GM18498 (cell line): ENCODE measurements around the gene PDE9A.

Experiments used
- ATAC-seq: cut with Tn5 transposase; IDR thresholded peaks from one replicate; pipeline ENCODE4 v1.9.1; 2021; ENCODE audit warnings: mild to moderate bottlenecking, moderate library complexity; ENCODE audit not compliant: unreplicated experiment

Gene PDE9A

DNA sequence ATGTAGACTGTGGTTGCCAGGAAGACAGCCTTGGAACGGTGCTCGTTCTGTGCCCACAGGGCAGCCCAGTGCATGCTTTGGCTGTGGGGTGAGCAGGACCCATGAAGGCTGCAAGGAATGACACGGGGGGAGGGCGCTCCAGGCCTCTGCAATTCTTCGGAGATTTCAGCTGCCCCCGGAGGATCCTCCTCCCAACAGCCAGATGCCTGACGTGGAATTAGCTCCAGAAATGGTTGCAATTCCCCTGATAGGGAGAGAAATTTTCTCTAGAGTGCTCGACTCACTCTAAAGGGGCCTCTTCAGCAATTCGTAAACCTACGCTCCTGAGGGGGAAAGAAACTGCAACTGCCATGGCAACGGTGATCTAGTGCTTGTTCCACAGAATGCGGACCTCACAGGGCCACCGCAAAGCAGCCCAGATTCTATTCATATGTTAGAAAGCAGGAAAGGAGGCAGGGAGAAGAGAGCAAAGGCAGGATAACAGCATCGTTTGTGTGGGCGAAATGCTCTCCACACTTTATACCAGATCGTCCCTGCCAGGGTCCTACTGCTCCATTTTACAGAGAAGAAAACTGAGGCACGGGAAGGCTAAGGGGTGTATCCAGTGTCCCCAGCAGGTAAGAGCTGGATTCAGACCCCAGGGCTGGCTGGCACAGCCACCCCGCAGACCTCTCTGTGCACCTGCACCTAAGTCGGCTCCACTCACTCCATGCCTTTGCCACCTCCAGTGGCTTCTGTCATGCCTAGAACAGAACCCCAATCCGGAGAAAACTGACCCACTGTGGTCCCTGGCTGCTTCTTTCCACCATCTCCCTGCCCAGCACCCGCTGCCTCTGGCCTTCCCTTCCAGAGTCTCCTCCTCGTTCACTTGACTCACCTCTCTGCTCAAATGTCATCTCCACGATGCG lies 11.9 kb upstream of the PDE9A start:
- no peak for ATAC-seq

DNA sequence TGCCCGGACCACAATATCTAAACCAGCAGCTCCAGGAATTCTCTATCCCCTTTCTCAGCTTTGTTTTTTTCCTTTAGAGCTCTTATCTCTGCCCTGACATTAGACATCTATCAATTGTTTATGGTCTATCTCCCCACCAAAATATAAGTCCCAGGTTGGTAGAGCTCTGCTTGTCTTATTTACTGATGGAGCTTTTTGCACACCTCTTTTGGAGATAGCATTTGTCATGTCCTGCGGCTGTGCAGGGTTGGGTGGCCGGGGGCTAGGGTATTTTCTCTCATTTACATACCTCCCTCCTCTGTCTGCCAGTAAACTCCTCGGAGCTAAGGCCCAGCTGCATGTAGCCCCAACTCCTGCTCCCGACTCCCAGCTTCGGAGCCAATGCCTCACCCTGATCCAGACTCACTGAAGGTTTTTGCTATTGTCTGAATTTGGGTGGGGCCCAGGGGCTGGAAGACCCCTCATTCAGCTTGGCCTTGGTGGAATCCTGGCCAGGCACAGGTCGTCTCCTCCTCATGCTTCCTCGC lies 11.1 kb upstream of the PDE9A start:
- ATAC-seq = no peak

- ATAC-seq = no peak
Observed at GRCh38 chr21:42644223-42645208, 8.9 kb upstream of the PDE9A start.

GRCh38 chr21:42645211-42646075 lies 8.0 kb upstream of the PDE9A start:
- ATAC-seq = no peak

- ATAC-seq = no peak
Observed at GRCh38 chr21:42646076-42646825, 7.2 kb upstream of the PDE9A start.

GRCh38 chr21:42646836-42647235 lies 6.6 kb upstream of the PDE9A start:
- ATAC-seq = no peak

GRCh38 chr21:42648606-42649005 lies 4.8 kb upstream of the PDE9A start:
- no peak for ATAC-seq

- ATAC-seq = no peak
Observed at GRCh38 chr21:42649122-42650032, 4.0 kb upstream of the PDE9A start.

DNA sequence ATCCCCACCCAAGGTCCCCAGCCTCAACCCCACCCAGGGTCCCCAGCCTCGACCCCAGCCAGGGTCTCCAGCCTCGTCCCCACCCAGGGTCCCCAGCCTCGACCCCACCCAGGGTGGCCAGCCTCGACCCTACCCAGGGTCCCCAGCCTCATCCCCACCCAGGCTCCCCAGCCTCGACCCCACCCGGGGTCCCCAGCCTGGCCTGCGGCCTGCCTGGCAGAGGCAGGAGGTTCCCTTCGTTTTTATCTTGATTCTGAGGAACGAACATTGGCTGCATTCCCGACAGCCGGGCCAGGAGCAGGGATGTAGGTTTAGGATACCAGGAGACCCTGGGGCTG lies 3.4 kb upstream of the PDE9A start:
- no peak for ATAC-seq

DNA sequence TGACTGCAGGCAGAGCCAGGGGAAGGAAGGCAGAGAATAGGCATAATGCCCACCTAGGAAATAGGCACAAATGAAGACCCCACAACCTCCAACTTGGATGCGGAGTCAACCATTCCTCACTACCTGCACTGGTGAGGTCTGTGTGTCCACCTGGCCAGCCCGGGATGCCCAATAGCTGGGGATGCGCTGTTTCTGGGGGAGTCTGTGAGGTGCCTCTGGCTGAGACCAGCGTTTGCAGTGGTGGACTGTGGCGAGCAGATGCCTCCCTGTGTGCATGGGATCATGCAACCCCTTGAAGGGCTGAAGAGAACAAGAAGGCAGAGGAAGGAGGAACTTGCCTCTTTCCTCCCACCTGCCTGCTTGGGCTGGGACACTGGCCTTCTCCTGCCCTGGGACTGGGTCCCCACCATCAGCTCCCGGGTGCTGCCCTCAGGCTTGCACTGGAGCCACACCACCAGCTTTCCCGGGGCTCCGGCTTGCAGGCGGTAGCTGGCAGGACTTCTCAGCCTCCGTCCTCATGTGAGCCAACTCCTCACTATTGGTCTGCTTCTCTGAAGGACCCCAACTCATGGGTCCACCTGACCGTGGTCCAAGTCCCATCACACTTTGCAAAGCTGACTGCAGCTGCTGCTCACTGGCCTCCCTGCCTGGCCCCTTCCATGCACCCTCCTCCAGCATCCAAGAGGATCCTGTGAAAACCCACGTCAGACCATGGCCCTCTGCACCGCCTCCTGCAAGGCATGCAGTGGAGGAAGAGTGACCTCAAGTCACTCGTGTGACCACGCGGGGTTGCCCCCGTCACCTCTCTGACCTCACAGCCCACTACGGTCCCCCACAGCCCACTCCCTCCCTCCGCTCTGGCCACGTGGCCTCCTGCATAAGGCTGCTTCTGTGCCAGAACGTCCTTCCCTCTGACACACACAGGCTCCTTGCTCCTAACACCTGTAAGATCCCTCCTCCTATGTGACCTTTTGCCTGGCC lies 2.7 kb upstream of the PDE9A start:
- ATAC-seq = no peak

DNA sequence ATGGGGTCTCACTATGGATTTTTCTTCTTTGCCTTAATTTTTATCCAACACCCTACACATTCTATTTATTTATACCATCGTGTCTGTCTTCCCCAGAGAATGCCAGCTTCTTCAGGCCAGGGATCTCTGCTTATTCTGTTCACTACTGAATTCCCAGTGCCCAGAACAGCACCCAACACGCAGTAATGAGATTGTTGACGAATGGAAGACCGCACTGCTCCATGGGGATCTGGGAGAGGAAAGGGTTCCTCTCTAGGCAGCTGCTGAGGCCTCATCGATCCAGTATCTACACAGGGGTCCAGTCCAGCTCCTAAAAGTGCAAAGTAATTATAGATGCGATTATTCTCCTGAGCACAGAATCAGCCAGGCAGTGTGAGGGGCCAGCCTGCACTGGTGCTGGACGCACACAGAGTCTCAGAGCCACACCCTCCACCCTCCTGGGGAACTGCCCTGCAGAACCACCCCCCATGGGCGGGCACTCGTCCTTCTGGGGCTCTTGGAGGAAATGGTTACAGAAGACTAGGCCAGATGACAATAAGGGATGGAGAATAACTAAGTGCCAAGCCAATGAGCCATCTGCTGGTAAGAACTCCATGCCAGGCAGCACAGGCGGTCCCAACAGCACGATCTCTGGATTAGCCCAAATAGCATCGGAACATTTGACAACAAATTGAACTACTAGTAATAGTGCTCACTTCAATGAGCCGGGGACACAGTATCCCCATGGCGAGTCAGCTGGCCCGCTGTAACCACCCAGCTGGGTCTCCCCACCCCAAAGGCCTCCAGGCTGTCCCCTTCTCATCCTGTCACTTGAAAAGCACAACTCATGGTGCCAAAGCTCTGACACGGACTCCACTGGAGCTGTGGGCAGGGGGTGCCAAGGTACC lies 1.7 kb upstream of the PDE9A start:
- no peak for ATAC-seq

DNA sequence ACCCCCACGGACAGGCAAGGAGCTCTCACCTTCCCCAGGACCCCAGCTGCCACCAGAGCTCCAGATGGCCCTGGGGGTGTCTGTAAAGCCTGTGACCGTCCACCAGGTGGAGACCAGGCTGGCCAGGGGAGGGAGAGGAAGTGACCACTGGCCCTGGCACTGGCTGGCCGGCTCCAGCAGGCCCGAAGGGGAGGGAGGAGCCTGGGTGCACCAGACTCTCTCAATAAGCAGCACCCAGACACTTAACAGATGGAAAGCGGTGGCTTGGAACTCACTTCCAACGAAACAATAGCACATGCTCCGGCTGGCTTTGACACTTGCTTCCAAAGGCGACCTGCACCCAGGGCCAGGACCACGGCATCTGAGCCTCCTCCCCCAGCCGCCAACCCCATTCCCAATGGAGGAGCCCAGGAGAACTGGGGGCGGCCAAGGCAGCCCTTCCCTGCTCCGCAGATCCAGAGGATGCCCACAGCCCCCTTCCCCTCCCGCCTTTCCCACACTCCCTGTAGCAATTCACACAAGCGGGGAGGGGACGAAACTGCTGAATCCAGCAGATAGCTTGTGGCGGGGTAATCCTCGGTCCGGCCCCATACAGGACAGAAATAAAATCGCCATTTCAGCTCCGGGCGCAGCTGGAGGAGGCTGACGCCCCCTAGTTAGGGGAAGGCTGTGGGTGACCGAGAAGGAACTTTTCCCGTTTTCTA lies 742 bp upstream of the PDE9A start:
- ATAC-seq = no peak

- no peak for ATAC-seq
Observed at GRCh38 chr21:42654179-42654912, 925 bp downstream of the PDE9A start.

GRCh38 chr21:42654913-42655795 lies 1.7 kb downstream of the PDE9A start:
- no peak for ATAC-seq
